ENCODE results near the gene KCNK4.
"Not testable (repeated sequence)": the region's sequence is repeated elsewhere in the genome, so short reads cannot be mapped to it uniquely, and the experiment has no call there.

The KCNK4 gene

DNA sequence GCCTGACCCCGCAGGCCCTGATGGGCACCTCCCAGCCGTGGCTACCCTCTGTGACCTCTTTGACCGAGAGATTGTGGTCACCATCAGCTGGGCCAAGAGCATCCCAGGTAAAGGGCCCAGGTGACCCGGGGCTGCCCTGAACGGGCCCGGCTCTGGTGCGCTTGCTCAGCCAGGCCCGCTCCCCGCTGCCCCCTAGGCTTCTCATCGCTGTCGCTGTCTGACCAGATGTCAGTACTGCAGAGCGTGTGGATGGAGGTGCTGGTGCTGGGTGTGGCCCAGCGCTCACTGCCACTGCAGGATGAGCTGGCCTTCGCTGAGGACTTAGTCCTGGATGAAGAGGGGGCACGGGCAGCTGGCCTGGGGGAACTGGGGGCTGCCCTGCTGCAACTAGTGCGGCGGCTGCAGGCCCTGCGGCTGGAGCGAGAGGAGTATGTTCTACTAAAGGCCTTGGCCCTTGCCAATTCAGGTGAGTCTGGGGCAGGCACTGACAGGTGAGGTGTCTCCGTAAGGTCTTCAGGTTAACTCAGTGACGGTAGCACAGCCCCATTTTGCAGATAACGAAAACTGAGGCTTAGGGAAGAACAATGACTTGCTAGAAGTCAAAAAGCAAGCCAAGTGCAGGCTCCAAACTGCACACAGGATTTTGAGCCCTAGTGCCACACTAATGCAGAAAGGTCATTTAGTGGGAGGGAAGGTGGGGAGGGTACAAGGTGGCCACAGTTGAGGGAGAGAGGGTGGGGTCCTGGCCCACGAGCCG is 23.9 kb downstream of the KCNK4 start:
- no peak for DNase-seq
- no peak overlapping the region for H2AK5ac ChIP-seq (ENCODE audit: low read length)
- H2BK120ac ChIP-seq (ENCODE audit: insufficient read depth, low read length, poor library complexity) = no peak overlapping the region
- no CpG with 5 or more reads among the region's 24 CpGs for WGBS (ENCODE audit: extremely low coverage, insufficient coverage, insufficient read length)
- H3K79me2 ChIP-seq (ENCODE audit: control insufficient read depth, insufficient read depth, low read length, poor library complexity) = peaks cover 9% of the 10 kb centered on the region
- H4K8ac ChIP-seq (ENCODE audit: low read depth, low read length) = no peak overlapping the region
- H3K18ac ChIP-seq (ENCODE audit: low read length) = no peak overlapping the region
- H3K4ac ChIP-seq (ENCODE audit: low read depth, low read length) = no peak overlapping the region
- peaks cover 2% of the 10 kb centered on the region for H3K9me3 ChIP-seq (ENCODE audit: insufficient read depth, low read depth, low read length)
- no peak overlapping the region for H2BK12ac ChIP-seq (ENCODE audit: low read length)
- no peak overlapping the region for H4K91ac ChIP-seq (ENCODE audit: low read depth, low read length)
- peaks cover 16% of the 10 kb centered on the region for H3K79me1 ChIP-seq (ENCODE audit: low read length)
- H3K23ac ChIP-seq (ENCODE audit: low read length) = no peak overlapping the region
- H2BK5ac ChIP-seq (ENCODE audit: low read depth, low read length, poor library complexity) = no peak overlapping the region
- no peak overlapping the region for H4K12ac ChIP-seq (ENCODE audit: low read depth, low read length)
- peaks cover 34 to 41% of the 10 kb centered on the region in 2 experiments for H3K36me3 ChIP-seq (ENCODE audit: control insufficient read depth in 1 of 2, insufficient read depth in 2 of 2, low read length in 2 of 2)
- H3K14ac ChIP-seq (ENCODE audit: low read length) = no peak overlapping the region
- no peak overlapping the region for H3K9ac ChIP-seq (ENCODE audit: low read length)
- H3K4me3 ChIP-seq (ENCODE audit: low read depth, low read length) = no peak overlapping the region
- no peak overlapping the region for H3K27ac ChIP-seq (ENCODE audit: low read depth, low read length)
- no peak overlapping the region for H3K4me2 ChIP-seq (ENCODE audit: low read length)
- H3K4me1 ChIP-seq (ENCODE audit: control insufficient read depth in 1 of 2, insufficient read depth in 2 of 2, low read length in 2 of 2) = peaks cover 9 to 14% of the 10 kb centered on the region in 2 experiments
- no peaks in the 10 kb centered on the region for H3K27me3 ChIP-seq (ENCODE audit: insufficient read depth, low read length)
- no peak overlapping the region for H2AFZ ChIP-seq (ENCODE audit: insufficient read depth, low read length, poor library complexity)

DNA sequence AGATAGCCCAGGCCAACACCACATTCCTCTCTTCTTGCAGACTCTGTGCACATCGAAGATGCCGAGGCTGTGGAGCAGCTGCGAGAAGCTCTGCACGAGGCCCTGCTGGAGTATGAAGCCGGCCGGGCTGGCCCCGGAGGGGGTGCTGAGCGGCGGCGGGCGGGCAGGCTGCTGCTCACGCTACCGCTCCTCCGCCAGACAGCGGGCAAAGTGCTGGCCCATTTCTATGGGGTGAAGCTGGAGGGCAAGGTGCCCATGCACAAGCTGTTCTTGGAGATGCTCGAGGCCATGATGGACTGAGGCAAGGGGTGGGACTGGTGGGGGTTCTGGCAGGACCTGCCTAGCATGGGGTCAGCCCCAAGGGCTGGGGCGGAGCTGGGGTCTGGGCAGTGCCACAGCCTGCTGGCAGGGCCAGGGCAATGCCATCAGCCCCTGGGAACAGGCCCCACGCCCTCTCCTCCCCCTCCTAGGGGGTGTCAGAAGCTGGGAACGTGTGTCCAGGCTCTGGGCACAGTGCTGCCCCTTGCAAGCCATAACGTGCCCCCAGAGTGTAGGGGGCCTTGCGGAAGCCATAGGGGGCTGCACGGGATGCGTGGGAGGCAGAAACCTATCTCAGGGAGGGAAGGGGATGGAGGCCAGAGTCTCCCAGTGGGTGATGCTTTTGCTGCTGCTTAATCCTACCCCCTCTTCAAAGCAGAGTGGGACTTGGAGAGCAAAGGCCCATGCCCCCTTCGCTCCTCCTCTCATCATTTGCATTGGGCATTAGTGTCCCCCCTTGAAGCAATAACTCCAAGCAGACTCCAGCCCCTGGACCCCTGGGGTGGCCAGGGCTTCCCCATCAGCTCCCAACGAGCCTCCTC is 24.8 kb downstream of the KCNK4 start:
- H3K4ac ChIP-seq (ENCODE audit: low read depth, low read length); H2AFZ ChIP-seq (ENCODE audit: insufficient read depth, low read length, poor library complexity); H4K91ac ChIP-seq (ENCODE audit: low read depth, low read length); H4K12ac ChIP-seq (ENCODE audit: low read depth, low read length); H3K27ac ChIP-seq (ENCODE audit: low read depth, low read length); H3K27me3 ChIP-seq (ENCODE audit: insufficient read depth, low read length); H3K4me3 ChIP-seq (ENCODE audit: low read depth, low read length); H2AK5ac ChIP-seq (ENCODE audit: low read length); H3K23ac ChIP-seq (ENCODE audit: low read length); H3K9me3 ChIP-seq (ENCODE audit: insufficient read depth, low read depth, low read length); DNase-seq; H3K79me2 ChIP-seq (ENCODE audit: control insufficient read depth, insufficient read depth, low read length, poor library complexity); H4K8ac ChIP-seq (ENCODE audit: low read depth, low read length); H3K14ac ChIP-seq (ENCODE audit: low read length); H3K18ac ChIP-seq (ENCODE audit: low read length); H2BK120ac ChIP-seq (ENCODE audit: insufficient read depth, low read length, poor library complexity); H2BK5ac ChIP-seq (ENCODE audit: low read depth, low read length, poor library complexity); H3K9ac ChIP-seq (ENCODE audit: low read length); H2BK12ac ChIP-seq (ENCODE audit: low read length); H3K4me2 ChIP-seq (ENCODE audit: low read length): not testable (repeated sequence)
- Histone ChIP-seq H3K36me3 (ENCODE audit: control insufficient read depth in 1 of 2, insufficient read depth in 2 of 2, low read length in 2 of 2) (peaks cover 41 to 44% of the 10 kb centered on the region in 2 experiments), H3K4me1 (ENCODE audit: control insufficient read depth in 1 of 2, insufficient read depth in 2 of 2, low read length in 2 of 2) (peaks cover 5 to 11% of the 10 kb centered on the region in 2 experiments), H3K79me1 (ENCODE audit: low read length) (peaks cover 16% of the 10 kb centered on the region)
- WGBS (ENCODE audit: extremely low coverage, insufficient coverage, insufficient read length) = no CpG with 5 or more reads among the region's 25 CpGs

- peak; percentile 74 to 80 for DNase-seq
- H3K4me3 ChIP-seq (ENCODE audit: low read depth, low read length) = peak overlapping the region; percentile 86
- H3K79me1 ChIP-seq (ENCODE audit: low read length) = peaks cover 16% of the 10 kb centered on the region
- H3K4me1 ChIP-seq (ENCODE audit: control insufficient read depth in 1 of 2, insufficient read depth in 2 of 2, low read length in 2 of 2) = peaks cover 2 to 8% of the 10 kb centered on the region in 2 experiments
- H3K4ac ChIP-seq (ENCODE audit: low read depth, low read length) = peak overlapping the region; percentile 90
- peak overlapping the region; percentile 94 for H3K14ac ChIP-seq (ENCODE audit: low read length)
- peaks cover 49 to 53% of the 10 kb centered on the region in 2 experiments for H3K36me3 ChIP-seq (ENCODE audit: control insufficient read depth in 1 of 2, insufficient read depth in 2 of 2, low read length in 2 of 2)
- H3K23ac ChIP-seq (ENCODE audit: low read length) = no peak overlapping the region
- H3K4me2 ChIP-seq (ENCODE audit: low read length) = peak overlapping the region; percentile 93
- H2BK12ac ChIP-seq (ENCODE audit: low read length) = no peak overlapping the region
- peak overlapping the region; percentile 95 for H4K8ac ChIP-seq (ENCODE audit: low read depth, low read length)
- peak overlapping the region; percentile 84 for H2BK120ac ChIP-seq (ENCODE audit: insufficient read depth, low read length, poor library complexity)
- peak overlapping the region; percentile 64 for H2BK5ac ChIP-seq (ENCODE audit: low read depth, low read length, poor library complexity)
- no CpG with 5 or more reads among the region's 32 CpGs for WGBS (ENCODE audit: extremely low coverage, insufficient coverage, insufficient read length)
- peaks cover 9% of the 10 kb centered on the region for H3K79me2 ChIP-seq (ENCODE audit: control insufficient read depth, insufficient read depth, low read length, poor library complexity)
- H3K27me3 ChIP-seq (ENCODE audit: insufficient read depth, low read length) = no peaks in the 10 kb centered on the region
- H3K9me3 ChIP-seq (ENCODE audit: insufficient read depth, low read depth, low read length) = peaks cover 2% of the 10 kb centered on the region
- peak overlapping the region; percentile 90 for H3K27ac ChIP-seq (ENCODE audit: low read depth, low read length)
- peak overlapping the region; percentile 85 for H3K9ac ChIP-seq (ENCODE audit: low read length)
- peak overlapping the region; percentile 89 for H4K12ac ChIP-seq (ENCODE audit: low read depth, low read length)
- peak overlapping the region; percentile 94 for H3K18ac ChIP-seq (ENCODE audit: low read length)
- H2AFZ ChIP-seq (ENCODE audit: insufficient read depth, low read length, poor library complexity) = peak overlapping the region; percentile 61
- peak overlapping the region; percentile 91 for H2AK5ac ChIP-seq (ENCODE audit: low read length)
- H4K91ac ChIP-seq (ENCODE audit: low read depth, low read length) = peak overlapping the region; percentile 95
Observed at GRCh38 chr11:64316672-64317324, 25.7 kb downstream of the KCNK4 start.

GRCh38 chr11:64317325-64317960 is 26.3 kb downstream of the KCNK4 start, which contains the start of gene TRMT112:
Gene TRMT112 (minus strand): TSS chr11:64317559. CDS start chr11:64317526, 33 bp downstream.
- H2AK5ac ChIP-seq (ENCODE audit: low read length) = peak within 1 kb of the TSS; percentile 91
- H3K4me1 ChIP-seq (ENCODE audit: control insufficient read depth in 1 of 2, insufficient read depth in 2 of 2, low read length in 2 of 2) = peaks cover 5 to 11% of the 10 kb centered on the region in 2 experiments
- peaks cover 9% of the 10 kb centered on the region for H3K79me2 ChIP-seq (ENCODE audit: control insufficient read depth, insufficient read depth, low read length, poor library complexity)
- H2AFZ ChIP-seq (ENCODE audit: insufficient read depth, low read length, poor library complexity) = peak within 1 kb of the TSS; percentile 71
- peak within 1 kb of the TSS; percentile 95 for H4K8ac ChIP-seq (ENCODE audit: low read depth, low read length)
- H2BK120ac ChIP-seq (ENCODE audit: insufficient read depth, low read length, poor library complexity) = peak within 1 kb of the TSS; percentile 84
- peak within 1 kb of the TSS; percentile 85 for H3K9ac ChIP-seq (ENCODE audit: low read length)
- peaks cover 16% of the 10 kb centered on the region for H3K79me1 ChIP-seq (ENCODE audit: low read length)
- peak within 1 kb of the TSS; percentile 86 for H3K4me3 ChIP-seq (ENCODE audit: low read depth, low read length)
- H3K27me3 ChIP-seq (ENCODE audit: insufficient read depth, low read length) = no peaks in the 10 kb centered on the region
- H3K4ac ChIP-seq (ENCODE audit: low read depth, low read length) = peak within 1 kb of the TSS; percentile 90
- H4K91ac ChIP-seq (ENCODE audit: low read depth, low read length) = peak within 1 kb of the TSS; percentile 97
- H3K36me3 ChIP-seq (ENCODE audit: control insufficient read depth in 1 of 2, insufficient read depth in 2 of 2, low read length in 2 of 2) = peaks cover 51 to 54% of the 10 kb centered on the region in 2 experiments
- peak within 1 kb of the TSS; percentile 94 for H3K18ac ChIP-seq (ENCODE audit: low read length)
- DNase-seq = peak; percentile 99
- WGBS (ENCODE audit: extremely low coverage, insufficient coverage, insufficient read length) = no CpG with 5 or more reads among the region's 43 CpGs
- H3K14ac ChIP-seq (ENCODE audit: low read length) = peak within 1 kb of the TSS; percentile 94
- H3K9me3 ChIP-seq (ENCODE audit: insufficient read depth, low read depth, low read length) = peaks cover 2% of the 10 kb centered on the region
- H4K12ac ChIP-seq (ENCODE audit: low read depth, low read length) = peak within 1 kb of the TSS; percentile 89
- H2BK5ac ChIP-seq (ENCODE audit: low read depth, low read length, poor library complexity) = peak within 1 kb of the TSS; percentile 85
- peak within 1 kb of the TSS; percentile 97 for H3K27ac ChIP-seq (ENCODE audit: low read depth, low read length)
- peak within 1 kb of the TSS; percentile 29 for H2BK12ac ChIP-seq (ENCODE audit: low read length)
- H3K23ac ChIP-seq (ENCODE audit: low read length) = no peak within 1 kb of the TSS
- H3K4me2 ChIP-seq (ENCODE audit: low read length) = peak within 1 kb of the TSS; percentile 93
